Stimulated activated CD8-positive, alpha-beta memory T cell treated with anti-CD3 and anti-CD28 coated beads, Interleukin-15, amount 100 ng/mL, for 48 hours (primary cell): ENCODE data around the gene APIP.

ENCODE experiments used
- DNase-seq, 2 donors: peaks; one replicate each; pipeline ENCODE4 v3.0.0-alpha.2; 2020; ENCODE audit warnings: low read depth in 2 of 2

Gene APIP

GRCh38 chr11:34840736-34841386 lies 75.3 kb downstream of the APIP start:
- DNase-seq, result peak in 1 of 2 donors; percentile 0

GRCh38 chr11:34839969-34840368 lies 76.2 kb downstream of the APIP start:
- DNase-seq, result no peak

- DNase-seq, result no peak
Measured at GRCh38 chr11:34836958-34837856, 79.0 kb downstream of the APIP start.

- DNase-seq, result no peak
Measured at GRCh38 chr11:34833602-34834001, 82.6 kb downstream of the APIP start.
